ENCODE results near the gene PSME2.

DNA sequence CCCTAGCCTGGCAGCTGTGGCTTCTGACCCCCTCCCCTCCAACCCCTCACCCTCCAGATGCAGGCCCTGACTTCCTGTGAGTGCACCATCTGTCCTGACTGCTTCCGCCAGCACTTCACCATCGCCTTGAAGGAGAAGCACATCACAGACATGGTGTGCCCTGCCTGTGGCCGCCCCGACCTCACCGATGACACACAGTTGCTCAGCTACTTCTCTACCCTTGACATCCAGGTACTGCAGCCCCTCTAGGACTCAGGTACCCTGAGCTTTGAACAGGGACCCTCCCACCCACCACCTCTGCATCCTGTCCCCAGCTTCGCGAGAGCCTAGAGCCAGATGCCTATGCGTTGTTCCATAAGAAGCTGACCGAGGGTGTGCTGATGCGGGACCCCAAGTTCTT is 8.7 kb upstream of the PSME2 start:
- TF ChIP-seq EZH2 (IDR thresholded peaks at IDR 0.05; ENCODE audit: insufficient read depth, poor library complexity, severe bottlenecking) (no peak), EZH2phosphoT487 (IDR thresholded peaks at IDR 0.05; ENCODE audit: insufficient read depth, low read depth) (no peak)

Data from GM23248 (cell line).